Smooth muscle cell (in vitro differentiated cells): ENCODE data around the gene NLGN2. TPM values are rescaled to one million over a fixed set of nuclear protein-coding genes. Genes with fewer than 3 reads are reported as not detected.

Experiments used
- DNase-seq: peaks from one replicate; lab custom pipeline; 2025; ENCODE audit not compliant: unreplicated experiment; lab: John Stamatoyannopoulos, UW
- H2AFZ ChIP-seq: fragments of 200-600 bp; sonication (generic); 2 replicates; pipeline ENCODE4 v1.6.0; 2016; ENCODE audit warnings: antibody characterized with exemption, low read depth, mild to moderate bottlenecking
- H3F3A ChIP-seq: fragments of 200-600 bp; sonication (generic); 2 replicates; pipeline ENCODE4 v1.6.0; 2017; ENCODE audit warnings: antibody characterized with exemption, low read depth
- H3K27ac ChIP-seq: fragments of 200-600 bp; sonication (generic); 2 replicates; pipeline ENCODE4 v1.5.1; 2016; ENCODE audit warnings: low read depth, mild to moderate bottlenecking
- H3K27me3 ChIP-seq: fragments of 200-600 bp; sonication (generic); 2 replicates; pipeline ENCODE4 v1.6.1; 2016; ENCODE audit warnings: low read depth, mild to moderate bottlenecking
- H3K36me3 ChIP-seq: fragments of 200-600 bp; sonication (generic); 2 replicates; pipeline ENCODE4 v1.5.1; 2016; ENCODE audit warnings: low read depth
- H3K4me1 ChIP-seq: fragments of 200-600 bp; sonication (generic); 2 replicates; pipeline ENCODE4 v1.5.1; 2016; ENCODE audit warnings: low read depth
- H3K4me2 ChIP-seq: fragments of 200-600 bp; sonication (generic); 2 replicates; pipeline ENCODE4 v1.6.0; 2016; ENCODE audit warnings: mild to moderate bottlenecking
- H3K4me3 ChIP-seq: fragments of 200-600 bp; sonication (generic); 2 replicates; pipeline ENCODE4 v1.5.1; 2016; ENCODE audit warnings: mild to moderate bottlenecking
- H3K79me2 ChIP-seq: fragments of 200-600 bp; sonication (generic); 2 replicates; pipeline ENCODE4 v1.6.0; 2016; ENCODE audit warnings: low read depth, mild to moderate bottlenecking
- H3K9ac ChIP-seq: fragments of 200-600 bp; sonication (generic); 2 replicates; pipeline ENCODE4 v1.6.0; 2016; ENCODE audit warnings: low read depth
- H3K9me3 ChIP-seq: fragments of 200-600 bp; sonication (generic); replicated peaks from 2 replicates; pipeline ENCODE4 v1.5.1; 2016; ENCODE audit warnings: low read depth
- H4K20me1 ChIP-seq: fragments of 200-600 bp; sonication (generic); 2 replicates; pipeline ENCODE4 v1.6.0; 2016; ENCODE audit warnings: low read depth
- WGBS: methylation state at CpG from one replicate; pipeline ENCODE4 v1.1.7; 2016; ENCODE audit warnings: low lambda C conversion rate; 5-methylcytosine and 5-hydroxymethylcytosine counted together
- polyA plus RNA-seq: library from polyadenylated mRNA; unstranded; fragments of >200 nt; fragmentation: Nextera tagmentation; extraction: Ambion mirVana; gene quantifications from 2 replicates; pipeline ENCODE4 v1.2.1, GENCODE V29; 2016
- total RNA-seq: library from RNA; depleted of rRNA; stranded (reverse); fragments of >200 nt; gene quantifications from 2 replicates; pipeline ENCODE4 v1.2.3, GENCODE V29; 2014
- TF ChIP-seq, protein P1 (sequence below): fragments of 200-600 bp; sonication (generic); IDR thresholded peaks from 2 replicates; pipeline ENCODE4 v1.5.1; 2017; ENCODE audit warnings: borderline replicate concordance, mild to moderate bottlenecking, antibody characterized with exemption; ENCODE audit not compliant: insufficient read depth, poor library complexity, severe bottlenecking

The NLGN2 gene
- total and polyA plus RNA-seq, 2 experiments from 2014 or later: 10.8 to 20.9 TPM

- H3K79me2 ChIP-seq: peaks cover 64% of the 10 kb centered on the region
- no peaks in the 10 kb centered on the region for H3K9me3 ChIP-seq
- DNase-seq: no peak
- H3K27ac ChIP-seq: no peak overlapping the region
- H3K27me3 ChIP-seq: no peaks in the 10 kb centered on the region
- TF ChIP-seq, protein P1, sequence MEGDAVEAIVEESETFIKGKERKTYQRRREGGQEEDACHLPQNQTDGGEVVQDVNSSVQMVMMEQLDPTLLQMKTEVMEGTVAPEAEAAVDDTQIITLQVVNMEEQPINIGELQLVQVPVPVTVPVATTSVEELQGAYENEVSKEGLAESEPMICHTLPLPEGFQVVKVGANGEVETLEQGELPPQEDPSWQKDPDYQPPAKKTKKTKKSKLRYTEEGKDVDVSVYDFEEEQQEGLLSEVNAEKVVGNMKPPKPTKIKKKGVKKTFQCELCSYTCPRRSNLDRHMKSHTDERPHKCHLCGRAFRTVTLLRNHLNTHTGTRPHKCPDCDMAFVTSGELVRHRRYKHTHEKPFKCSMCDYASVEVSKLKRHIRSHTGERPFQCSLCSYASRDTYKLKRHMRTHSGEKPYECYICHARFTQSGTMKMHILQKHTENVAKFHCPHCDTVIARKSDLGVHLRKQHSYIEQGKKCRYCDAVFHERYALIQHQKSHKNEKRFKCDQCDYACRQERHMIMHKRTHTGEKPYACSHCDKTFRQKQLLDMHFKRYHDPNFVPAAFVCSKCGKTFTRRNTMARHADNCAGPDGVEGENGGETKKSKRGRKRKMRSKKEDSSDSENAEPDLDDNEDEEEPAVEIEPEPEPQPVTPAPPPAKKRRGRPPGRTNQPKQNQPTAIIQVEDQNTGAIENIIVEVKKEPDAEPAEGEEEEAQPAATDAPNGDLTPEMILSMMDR: no peak
- no peak overlapping the region for H3K4me3 ChIP-seq
- peaks cover 83% of the 10 kb centered on the region for H4K20me1 ChIP-seq
- H3F3A ChIP-seq: no peaks in the 10 kb centered on the region
- H3K36me3 ChIP-seq: no peaks in the 10 kb centered on the region
- H3K4me1 ChIP-seq: no peaks in the 10 kb centered on the region
- H2AFZ ChIP-seq: no peak overlapping the region
- 97% methylated on average over 3 of the region's 3 CpGs for WGBS
- no peak overlapping the region for H3K9ac ChIP-seq
- no peak overlapping the region for H3K4me2 ChIP-seq
These were observed 59.9 kb downstream of the NLGN2 start for GRCh38 chr17:7467498-7467897.

DNA sequence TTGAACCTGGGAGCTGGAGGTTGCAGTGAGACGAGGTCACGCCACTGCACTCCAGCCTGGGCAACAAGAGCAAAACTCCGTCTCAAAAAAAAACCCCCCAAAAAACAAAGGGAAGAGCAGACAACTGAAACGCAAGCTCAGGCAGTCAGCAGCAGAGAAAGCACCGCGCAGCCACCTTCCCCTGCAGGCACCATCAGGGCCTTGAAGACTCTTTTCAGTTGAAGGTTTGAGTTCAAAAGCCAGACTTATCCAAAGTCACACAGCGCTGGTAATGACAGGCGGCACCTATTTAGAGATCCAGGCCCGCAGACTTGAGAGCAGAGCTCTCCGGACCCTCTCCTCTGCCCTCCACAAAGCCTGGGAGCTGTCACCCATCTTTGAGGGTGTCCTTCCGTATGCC lies 60.6 kb downstream of the NLGN2 start:
- H3K4me3 ChIP-seq: no peak overlapping the region
- no peaks in the 10 kb centered on the region for H3K36me3 ChIP-seq
- H3K9ac ChIP-seq: no peak overlapping the region
- no peak overlapping the region for H3K27ac ChIP-seq
- WGBS: 95% methylated on average over 11 of the region's 11 CpGs
- peaks cover 71% of the 10 kb centered on the region for H3K79me2 ChIP-seq
- H2AFZ ChIP-seq: no peak overlapping the region
- no peaks in the 10 kb centered on the region for H3F3A ChIP-seq
- H3K4me2 ChIP-seq: no peak overlapping the region
- H4K20me1 ChIP-seq: peaks cover 89% of the 10 kb centered on the region
- H3K4me1 ChIP-seq: no peaks in the 10 kb centered on the region
- H3K9me3 ChIP-seq: no peaks in the 10 kb centered on the region
- no peaks in the 10 kb centered on the region for H3K27me3 ChIP-seq
- TF ChIP-seq, protein P1: no peak
- no peak for DNase-seq

DNA sequence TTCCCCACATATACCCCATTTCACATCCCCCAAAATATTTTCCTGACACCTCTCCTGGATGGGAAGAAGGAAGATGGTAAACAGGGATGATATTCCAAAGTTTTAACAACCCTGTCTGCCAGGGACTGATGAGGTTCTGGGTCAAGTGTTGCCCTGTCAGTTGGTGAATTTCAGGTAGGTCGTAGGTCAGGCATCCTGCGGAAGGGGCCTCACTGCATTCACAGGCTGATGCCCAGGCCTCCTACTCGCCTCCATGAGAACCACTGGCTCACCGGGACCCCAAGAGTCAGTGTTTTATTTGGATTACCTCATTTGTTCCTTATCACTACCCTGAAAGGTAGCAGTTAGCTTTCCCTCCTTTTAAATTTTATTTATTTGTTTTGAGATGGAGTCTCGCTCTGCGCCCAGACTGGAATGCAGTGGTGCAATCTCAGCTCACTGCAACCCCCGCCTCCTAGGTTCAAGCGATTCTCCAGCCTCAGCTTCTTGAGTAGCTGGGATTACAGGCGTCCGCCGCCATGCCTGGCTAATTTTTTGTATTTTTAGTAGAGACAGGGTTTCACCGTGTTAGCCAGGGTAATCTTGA lies 61.3 kb downstream of the NLGN2 start:
- Histone ChIP-seq H3K9ac (no peak overlapping the region), H3K4me2 (no peak overlapping the region), H3F3A (no peaks in the 10 kb centered on the region), H3K27ac (no peak overlapping the region), H4K20me1 (peaks cover 93% of the 10 kb centered on the region), H3K4me3 (no peak overlapping the region), H3K79me2 (peaks cover 77% of the 10 kb centered on the region), H3K9me3 (no peaks in the 10 kb centered on the region), H3K27me3 (no peaks in the 10 kb centered on the region), H3K4me1 (no peaks in the 10 kb centered on the region), H2AFZ (no peak overlapping the region), H3K36me3 (no peaks in the 10 kb centered on the region)
- 82% methylated on average over 12 of the region's 12 CpGs for WGBS
- no peak for DNase-seq
- TF ChIP-seq, protein P1: no peak

Other genes starting within 250 kb of the NLGN2 start
Only the 30 nearest of the 39 such genes appear.
- 26.1 and 31.8 TPM in 2 replicates for gene DVL2, start 173.3 kb upstream of the NLGN2 start, total RNA-seq
- 46.7 and 49.6 TPM in 2 replicates for gene DVL2, start 173.3 kb upstream of the NLGN2 start, polyA plus RNA-seq
- 41.6 and 48.5 TPM in 2 replicates for gene PHF23, start 168.4 kb upstream of the NLGN2 start, total RNA-seq
- gene PHF23, start 168.4 kb upstream of the NLGN2 start, polyA plus RNA-seq: 33.8 and 46.5 TPM in 2 replicates
- gene GABARAP, start 165.4 kb upstream of the NLGN2 start, total RNA-seq: 305 and 363 TPM in 2 replicates
- gene GABARAP, start 165.4 kb upstream of the NLGN2 start, polyA plus RNA-seq: 725 and 735 TPM in 2 replicates
- 46.3 and 57.5 TPM in 2 replicates for gene CTDNEP1, start 156.1 kb upstream of the NLGN2 start, total RNA-seq
- gene CTDNEP1, start 156.1 kb upstream of the NLGN2 start, polyA plus RNA-seq: 88.4 and 96.2 TPM in 2 replicates
- 17.3 and 18.7 TPM in 2 replicates for gene ELP5, start 155.6 kb upstream of the NLGN2 start, total RNA-seq
- 41.3 and 42.4 TPM in 2 replicates for gene ELP5, start 155.6 kb upstream of the NLGN2 start, polyA plus RNA-seq
- gene CLDN7, start 145.4 kb upstream of the NLGN2 start, total RNA-seq: 26.7 and 33.7 TPM in 2 replicates
- gene CLDN7, start 145.4 kb upstream of the NLGN2 start, polyA plus RNA-seq: 25.2 and 102 TPM in 2 replicates
- gene SLC2A4, start 126.1 kb upstream of the NLGN2 start, total RNA-seq: 0.18 TPM in 1 of 2 replicates, not detected in the other
- 0.11 TPM in 1 of 2 replicates, not detected in the other for gene SLC2A4, start 126.1 kb upstream of the NLGN2 start, polyA plus RNA-seq
- 0.09 and 1.3 TPM in 2 replicates for gene YBX2, start 113.2 kb upstream of the NLGN2 start, total RNA-seq
- 0.58 and 1.1 TPM in 2 replicates for gene YBX2, start 113.2 kb upstream of the NLGN2 start, polyA plus RNA-seq
- gene EIF5A, start 100.2 kb upstream of the NLGN2 start, total RNA-seq: 260 and 323 TPM in 2 replicates
- 797 and 860 TPM in 2 replicates for gene EIF5A, start 100.2 kb upstream of the NLGN2 start, polyA plus RNA-seq
- gene GPS2, start 92.5 kb upstream of the NLGN2 start, total RNA-seq: 35.2 and 40.3 TPM in 2 replicates
- 77.0 and 95.5 TPM in 2 replicates for gene GPS2, start 92.5 kb upstream of the NLGN2 start, polyA plus RNA-seq
- 8.6 and 23.8 TPM in 2 replicates for gene NEURL4, start 78.5 kb upstream of the NLGN2 start, total RNA-seq
- 5.1 and 9.2 TPM in 2 replicates for gene NEURL4, start 78.5 kb upstream of the NLGN2 start, polyA plus RNA-seq
- gene ACAP1, start 71.3 kb upstream of the NLGN2 start, total RNA-seq: 15.2 TPM in 1 of 2 replicates, not detected in the other
- 31.6 and 48.1 TPM in 2 replicates for gene ACAP1, start 71.3 kb upstream of the NLGN2 start, polyA plus RNA-seq
- gene KCTD11, start 55.7 kb upstream of the NLGN2 start, total RNA-seq: 34.7 and 37.2 TPM in 2 replicates
- gene KCTD11, start 55.7 kb upstream of the NLGN2 start, polyA plus RNA-seq: 33.8 and 52.3 TPM in 2 replicates
- 0.49 TPM in 1 of 2 replicates, not detected in the other for gene TMEM95, start 52.7 kb upstream of the NLGN2 start, total RNA-seq
- 0.34 TPM in 1 of 2 replicates, not detected in the other for gene TMEM95, start 52.7 kb upstream of the NLGN2 start, polyA plus RNA-seq
- gene TNK1, start 26.8 kb upstream of the NLGN2 start, total RNA-seq: 4.5 and 6.3 TPM in 2 replicates
- 3.6 and 13.5 TPM in 2 replicates for gene TNK1, start 26.8 kb upstream of the NLGN2 start, polyA plus RNA-seq
- 29.3 and 34.7 TPM in 2 replicates for gene PLSCR3, start 13.3 kb upstream of the NLGN2 start, total RNA-seq
- 110 and 122 TPM in 2 replicates for gene PLSCR3, start 13.3 kb upstream of the NLGN2 start, polyA plus RNA-seq
- gene TMEM256, start 3.7 kb upstream of the NLGN2 start, total RNA-seq: 75.6 and 133 TPM in 2 replicates
- gene TMEM256, start 3.7 kb upstream of the NLGN2 start, polyA plus RNA-seq: 87.9 and 90.6 TPM in 2 replicates
- gene SPEM1, start 12.5 kb downstream of the NLGN2 start, total RNA-seq: not detected in 2 replicates
- not detected in 2 replicates for gene SPEM1, start 12.5 kb downstream of the NLGN2 start, polyA plus RNA-seq
- 0.22 TPM in 1 of 2 replicates, not detected in the other for gene SPEM2, start 17.8 kb downstream of the NLGN2 start, total RNA-seq
- 0.56 and 1.0 TPM in 2 replicates for gene SPEM2, start 17.8 kb downstream of the NLGN2 start, polyA plus RNA-seq
- not detected in 2 replicates for gene SPEM3, start 21.0 kb downstream of the NLGN2 start, total RNA-seq
- gene SPEM3, start 21.0 kb downstream of the NLGN2 start, polyA plus RNA-seq: 0.14 TPM in 1 of 2 replicates, not detected in the other
- 7.3 and 10.0 TPM in 2 replicates for gene TMEM102, start 27.6 kb downstream of the NLGN2 start, total RNA-seq
- gene TMEM102, start 27.6 kb downstream of the NLGN2 start, polyA plus RNA-seq: 10.5 and 11.9 TPM in 2 replicates
- 21.3 and 28.5 TPM in 2 replicates for gene FGF11, start 31.7 kb downstream of the NLGN2 start, total RNA-seq
- gene FGF11, start 31.7 kb downstream of the NLGN2 start, polyA plus RNA-seq: 13.9 and 30.9 TPM in 2 replicates
- 8.9 and 12.2 TPM in 2 replicates for gene CHRNB1, start 37.2 kb downstream of the NLGN2 start, total RNA-seq
- 19.0 and 22.5 TPM in 2 replicates for gene CHRNB1, start 37.2 kb downstream of the NLGN2 start, polyA plus RNA-seq
- gene ZBTB4, start 71.8 kb downstream of the NLGN2 start, total RNA-seq: 24.2 and 25.6 TPM in 2 replicates
- gene ZBTB4, start 71.8 kb downstream of the NLGN2 start, polyA plus RNA-seq: 22.8 and 26.9 TPM in 2 replicates
- not detected in 2 replicates for gene SLC35G6, start 73.6 kb downstream of the NLGN2 start, total RNA-seq
- gene SLC35G6, start 73.6 kb downstream of the NLGN2 start, polyA plus RNA-seq: 0.51 TPM in 1 of 2 replicates, not detected in the other
- gene POLR2A, start 76.5 kb downstream of the NLGN2 start, total RNA-seq: 72.0 and 76.0 TPM in 2 replicates
- gene POLR2A, start 76.5 kb downstream of the NLGN2 start, polyA plus RNA-seq: 80.2 and 123 TPM in 2 replicates
- gene TNFSF12, start 141.2 kb downstream of the NLGN2 start, total RNA-seq: 5.9 and 6.2 TPM in 2 replicates
- gene TNFSF12, start 141.2 kb downstream of the NLGN2 start, polyA plus RNA-seq: 13.6 and 16.1 TPM in 2 replicates
- gene TNFSF13, start 150.9 kb downstream of the NLGN2 start, total RNA-seq: 0.18 and 4.1 TPM in 2 replicates
- gene TNFSF13, start 150.9 kb downstream of the NLGN2 start, polyA plus RNA-seq: 0.38 and 1.6 TPM in 2 replicates
- 72.1 and 90.3 TPM in 2 replicates for gene SENP3, start 154.1 kb downstream of the NLGN2 start, total RNA-seq
- gene SENP3, start 154.1 kb downstream of the NLGN2 start, polyA plus RNA-seq: 33.7 and 35.7 TPM in 2 replicates
- gene CD68, start 171.8 kb downstream of the NLGN2 start, total RNA-seq: 20.7 and 22.7 TPM in 2 replicates
- 27.5 and 30.2 TPM in 2 replicates for gene CD68, start 171.8 kb downstream of the NLGN2 start, polyA plus RNA-seq